GM19238 (cell line): Measurements from ENCODE around the gene P2RX6.

ENCODE experiments used
- DNase-seq: peaks from one replicate; pipeline ENCODE4 v3.0.0; 2011; ENCODE audit warnings: low spot score; ENCODE audit not compliant: insufficient read length

P2RX6 gene

GRCh38 chr22:20979940-20980453 is 35.0 kb upstream of the P2RX6 start:
- DNase-seq = no peak

DNA sequence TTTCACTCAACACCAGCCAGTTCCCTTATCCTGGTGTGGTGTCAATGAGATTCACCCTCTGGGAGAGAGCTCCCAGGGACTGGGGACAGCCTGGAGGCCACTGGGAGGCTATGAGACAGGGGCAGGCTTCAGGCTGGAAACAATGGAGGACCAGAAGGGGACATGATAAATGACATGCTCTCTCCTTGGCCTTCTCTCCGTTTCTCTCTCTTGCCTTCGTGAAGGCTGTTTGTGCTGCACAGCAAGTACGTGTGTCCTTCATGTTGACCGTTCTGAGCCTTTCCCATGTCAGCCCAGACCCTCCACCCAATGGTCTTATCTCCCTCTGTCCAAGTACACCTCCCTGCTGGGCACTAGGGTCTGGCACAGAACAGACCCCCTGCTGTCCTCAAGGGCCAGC is 34.4 kb upstream of the P2RX6 start:
- DNase-seq = no peak

DNA sequence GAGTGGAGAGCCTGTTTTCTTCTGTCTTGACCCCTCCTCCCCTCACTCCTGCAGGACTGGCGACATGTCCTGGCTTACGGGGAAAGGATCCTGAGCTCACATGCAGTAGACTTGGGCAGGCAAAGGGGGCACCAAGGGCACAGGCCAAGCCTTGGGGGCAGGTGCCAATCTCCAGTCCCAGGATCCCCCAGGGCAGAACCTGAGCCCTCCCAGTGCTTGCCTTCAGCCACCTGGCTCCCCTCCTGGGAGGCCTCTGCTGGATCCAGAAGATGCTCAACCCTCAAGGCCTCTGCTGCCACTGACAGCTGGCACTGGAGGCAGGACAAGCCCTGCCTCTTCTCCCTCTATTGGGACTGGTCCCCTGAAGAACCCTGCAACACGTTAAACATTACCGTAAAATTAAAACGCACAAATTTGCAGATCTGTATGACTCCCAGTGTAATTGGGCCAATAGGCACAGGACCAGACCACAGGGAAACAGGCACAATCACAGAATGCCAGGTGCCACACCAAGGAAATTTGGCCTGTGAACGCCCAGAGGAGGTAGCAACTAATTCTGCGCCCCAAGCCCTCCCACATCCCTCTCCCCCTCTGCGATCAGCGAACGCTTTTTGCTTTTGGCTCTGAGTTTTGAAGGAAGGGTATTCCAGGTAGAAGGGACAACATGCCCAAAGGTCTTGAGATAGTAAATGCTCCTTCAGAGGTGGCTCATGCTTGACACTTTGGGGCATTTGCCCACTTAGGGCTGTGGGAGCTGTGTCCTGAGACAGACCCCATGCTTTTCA is 33.8 kb upstream of the P2RX6 start:
- DNase-seq = no peak

DNA sequence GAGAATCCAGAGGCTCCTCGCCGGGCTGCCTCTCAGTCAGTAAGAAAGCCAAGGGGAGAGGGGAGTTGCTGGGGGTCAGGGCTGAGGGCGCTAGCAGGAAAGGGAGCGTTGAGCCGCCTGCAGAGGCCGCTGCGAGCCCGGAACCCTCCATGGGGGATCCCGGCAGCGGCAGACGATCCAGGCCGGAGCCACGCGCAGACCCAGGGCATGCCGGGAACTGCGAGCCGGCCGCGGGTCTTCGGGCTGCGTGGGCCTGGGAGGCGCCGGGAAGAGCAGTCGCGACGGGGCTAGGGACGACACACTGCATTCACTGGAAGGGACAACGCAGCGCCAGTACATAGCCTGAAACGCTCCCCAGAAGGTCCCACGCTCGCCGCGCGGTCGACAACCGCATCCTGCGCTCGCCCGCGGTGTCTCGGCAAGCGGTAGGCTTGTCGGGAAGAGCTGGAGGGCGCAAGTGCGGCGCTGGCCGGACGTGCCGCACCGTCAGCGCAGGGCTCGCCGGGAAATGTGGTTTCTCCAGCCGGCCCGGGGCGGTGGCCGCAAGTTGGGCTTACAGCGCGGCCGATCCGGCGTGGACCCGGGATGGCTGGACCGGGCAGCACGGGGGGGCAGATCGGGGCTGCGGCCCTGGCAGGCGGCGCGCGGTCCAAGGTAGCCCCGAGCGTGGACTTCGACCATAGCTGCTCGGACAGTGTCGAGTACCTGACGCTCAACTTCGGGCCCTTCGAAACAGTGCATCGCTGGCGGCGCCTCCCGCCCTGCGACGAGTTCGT is 33.0 kb upstream of the P2RX6 start, which contains the start of gene LZTR1:
Gene LZTR1 (plus strand): TSS at position 511 of the 776 bp plus-strand sequence. CDS start 75 bp downstream, at position 586.
- peak; percentile 89 for DNase-seq

GRCh38 chr22:20982563-20982882 is 32.4 kb upstream of the P2RX6 start:
- DNase-seq = no peak

- no peak for DNase-seq
Observed at GRCh38 chr22:20983081-20983771, 31.7 kb upstream of the P2RX6 start.

- DNase-seq = no peak
Observed at GRCh38 chr22:20985720-20986119, 29.2 kb upstream of the P2RX6 start.

DNA sequence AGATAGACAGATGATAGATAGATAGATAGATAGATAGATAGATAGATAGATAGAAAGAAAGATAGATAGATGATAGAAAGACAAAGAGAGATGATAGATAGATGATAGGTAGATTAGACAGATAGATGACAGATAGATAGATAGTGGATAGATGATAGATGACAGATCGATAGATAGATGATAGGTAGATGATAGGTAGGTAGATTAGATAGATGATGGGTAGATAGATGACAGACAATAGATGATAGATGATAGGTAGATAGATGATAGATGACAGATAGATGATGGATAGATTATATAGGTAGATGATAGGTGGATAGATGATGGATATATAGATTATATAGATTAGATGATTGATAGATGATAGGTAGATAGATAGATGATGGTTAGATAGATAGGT is 28.6 kb upstream of the P2RX6 start:
- no peak for DNase-seq

DNA sequence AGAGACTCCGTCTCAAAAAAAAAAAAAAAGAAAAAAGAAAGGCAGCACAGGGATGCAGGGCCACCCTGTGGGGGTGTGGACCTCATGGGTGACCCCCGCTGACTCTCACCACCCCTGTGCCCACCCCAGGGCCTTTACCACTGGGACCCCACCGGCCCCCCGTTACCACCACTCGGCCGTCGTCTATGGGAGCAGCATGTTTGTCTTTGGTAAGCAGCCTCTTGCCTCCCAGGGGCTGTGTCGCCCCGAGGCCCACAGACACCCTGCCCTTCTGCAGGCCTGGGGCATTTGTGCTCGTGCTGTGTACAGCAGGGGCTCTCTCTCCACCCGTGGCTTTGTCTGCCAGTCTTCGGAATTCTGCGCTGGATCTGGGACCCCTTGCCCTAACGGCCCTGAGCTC is 27.6 kb upstream of the P2RX6 start:
- DNase-seq = no peak

DNA sequence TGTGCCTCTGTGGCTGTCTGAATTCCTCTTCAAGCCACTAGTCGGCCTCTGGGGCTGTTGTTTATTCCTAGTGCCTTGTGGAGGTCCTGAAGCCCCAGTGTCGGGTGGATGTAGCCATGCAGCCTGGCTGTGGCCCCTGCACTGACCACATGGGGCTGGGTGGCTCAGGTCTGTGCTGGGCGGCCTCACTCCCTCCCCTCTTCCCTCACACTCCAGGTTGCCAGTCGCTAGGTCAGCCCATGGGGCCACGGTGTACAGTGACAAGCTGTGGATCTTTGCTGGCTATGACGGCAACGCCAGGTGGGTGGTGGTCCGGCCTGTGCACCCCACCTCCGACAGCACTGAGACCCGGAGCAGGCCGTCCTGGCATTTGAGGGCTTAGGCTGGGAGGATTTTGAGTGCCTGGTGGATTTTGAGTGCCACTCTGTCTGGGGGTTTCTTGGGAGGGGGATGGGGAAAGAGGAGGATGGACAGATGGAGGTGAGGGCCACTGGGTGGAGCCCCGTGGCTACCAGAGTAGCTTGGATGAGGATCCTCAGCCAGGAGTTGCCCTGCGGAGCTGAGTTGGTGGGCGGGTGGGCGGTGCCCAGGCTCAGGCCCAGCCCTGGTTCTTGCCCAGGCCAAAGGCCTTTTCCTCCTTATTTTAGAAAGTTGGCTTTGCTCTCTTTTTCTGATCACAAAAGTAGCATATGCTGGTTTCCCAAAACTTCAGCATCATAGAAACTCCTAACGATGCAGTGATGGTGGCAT is 26.2 kb upstream of the P2RX6 start:
- DNase-seq = no peak

- no peak for DNase-seq
Observed at GRCh38 chr22:20989323-20990138, 25.4 kb upstream of the P2RX6 start.

DNA sequence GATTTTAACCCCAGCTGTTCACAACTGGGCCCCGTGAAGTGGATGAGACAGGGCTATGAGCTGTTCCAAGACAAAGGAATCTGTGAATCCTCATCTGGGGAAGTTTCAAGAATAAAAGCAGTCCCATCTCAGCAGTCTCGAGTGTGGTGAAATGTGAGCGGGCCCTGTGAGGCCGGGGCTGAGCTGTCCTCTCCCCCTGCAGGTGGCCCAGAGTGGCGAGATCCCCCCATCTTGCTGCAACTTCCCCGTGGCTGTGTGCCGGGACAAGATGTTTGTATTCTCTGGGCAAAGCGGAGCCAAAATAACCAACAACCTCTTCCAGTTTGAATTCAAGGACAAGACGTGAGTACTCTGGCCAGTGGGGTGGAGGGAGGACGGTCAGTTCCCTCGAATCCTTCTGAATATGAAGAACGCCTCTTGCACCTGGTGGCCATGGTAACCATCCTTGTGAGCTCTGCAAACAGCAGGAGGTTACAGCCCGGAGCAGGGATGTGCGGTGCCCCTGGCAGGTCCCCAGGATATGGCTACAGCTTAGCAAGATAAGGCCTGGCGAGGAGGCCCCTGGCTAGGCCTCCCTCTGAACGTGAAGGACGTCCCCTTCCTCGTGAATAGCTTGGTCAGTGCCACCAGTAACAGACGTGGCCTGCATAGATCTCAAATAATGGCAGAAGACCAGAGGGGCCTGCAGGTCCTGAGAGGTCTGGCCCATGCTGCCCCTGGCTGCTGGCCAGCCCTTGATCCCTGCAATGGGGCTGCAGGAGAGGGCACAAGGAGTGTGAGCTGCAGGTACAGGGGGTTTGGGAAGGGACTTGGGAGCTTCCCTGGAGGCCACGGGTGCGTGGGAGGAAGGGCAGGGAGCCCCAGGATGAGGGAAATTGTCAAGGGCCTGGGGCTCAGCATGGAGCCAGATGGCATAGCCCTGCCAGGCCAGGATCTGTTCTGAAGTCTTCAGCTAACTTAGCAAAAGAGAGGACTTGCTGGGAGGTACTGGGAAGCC is 24.5 kb upstream of the P2RX6 start:
- DNase-seq = no peak

DNA sequence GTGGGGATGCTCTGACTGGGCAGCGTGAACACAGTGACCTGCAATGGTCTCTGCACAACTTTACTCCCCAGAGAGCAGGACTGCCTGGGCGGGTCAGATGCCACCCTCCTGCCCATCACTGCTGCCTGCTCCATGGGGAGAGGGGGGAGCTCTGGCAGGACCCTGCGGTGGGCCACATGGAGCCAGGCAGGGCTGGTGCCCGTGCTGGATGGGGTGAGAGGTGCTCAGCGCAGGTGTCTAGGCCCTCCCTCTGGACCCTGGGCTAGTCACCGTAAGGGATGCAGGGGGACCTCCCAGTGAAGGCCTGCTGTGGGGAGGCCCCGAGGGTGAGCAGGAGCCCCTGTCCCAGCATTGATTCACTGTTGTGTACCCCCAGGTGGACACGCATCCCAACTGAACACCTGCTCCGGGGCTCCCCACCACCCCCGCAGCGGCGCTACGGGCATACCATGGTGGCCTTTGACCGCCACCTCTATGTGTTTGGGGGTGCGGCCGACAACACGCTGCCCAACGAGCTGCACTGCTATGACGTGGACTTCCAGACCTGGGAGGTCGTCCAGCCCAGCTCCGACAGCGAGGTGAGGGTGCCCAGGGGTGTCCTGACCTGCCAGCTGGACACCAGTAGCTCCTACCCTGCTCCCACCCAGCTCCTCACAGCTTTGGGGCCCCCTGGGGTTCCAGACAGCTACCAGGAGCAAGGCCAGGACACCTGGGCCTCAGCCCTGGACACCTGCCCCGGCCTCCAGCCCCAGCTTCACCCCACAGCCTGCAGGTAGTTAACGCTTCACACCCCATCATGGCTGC is 23.5 kb upstream of the P2RX6 start:
- no peak for DNase-seq

- DNase-seq = no peak
Observed at GRCh38 chr22:20992056-20992442, 22.9 kb upstream of the P2RX6 start.

DNA sequence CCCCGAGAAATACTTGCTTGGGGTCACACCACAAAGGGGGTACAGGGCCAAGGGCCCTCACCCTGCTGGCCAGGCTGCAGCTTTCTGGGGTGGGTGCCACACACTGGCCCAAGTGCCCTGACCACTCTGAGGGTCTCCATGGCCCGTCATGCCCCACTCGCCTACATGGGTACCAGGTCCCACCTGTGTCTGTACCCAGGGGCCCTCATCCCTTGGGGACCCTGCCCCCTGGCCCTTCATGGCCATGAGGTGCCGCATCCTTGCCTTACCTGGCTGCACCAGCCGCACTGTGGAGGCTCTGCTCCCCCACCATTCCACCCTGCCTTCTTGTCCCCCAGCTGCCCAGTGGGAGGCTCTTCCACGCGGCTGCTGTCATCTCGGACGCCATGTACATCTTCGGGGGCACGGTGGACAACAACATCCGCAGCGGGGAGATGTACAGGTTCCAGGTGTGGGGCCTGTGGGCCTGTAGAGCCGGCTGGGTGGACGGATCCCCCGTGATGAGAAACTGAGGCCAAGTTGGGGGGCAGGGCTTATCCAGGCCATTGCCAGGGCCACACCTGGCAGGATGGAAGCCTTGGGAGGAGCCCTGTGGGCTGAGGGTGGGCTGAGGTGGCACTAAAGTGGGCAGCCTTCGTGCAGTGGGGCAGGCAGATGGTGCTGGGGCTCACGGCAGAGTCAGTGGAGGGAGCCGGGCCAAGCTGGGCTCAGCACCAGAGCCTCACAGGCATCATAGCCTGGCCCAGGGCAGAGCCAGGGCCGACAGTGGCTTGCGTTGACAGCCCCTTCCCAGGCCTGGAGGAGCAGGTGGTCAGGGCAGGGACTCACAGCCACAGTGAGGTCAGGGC is 22.3 kb upstream of the P2RX6 start:
- DNase-seq = no peak

- DNase-seq = no peak
Observed at GRCh38 chr22:20993304-20994127, 21.4 kb upstream of the P2RX6 start.
